GM18519 (cell line): ENCODE measurements around the gene RARRES2.

Experiments
- ATAC-seq: cut with Tn5 transposase; IDR thresholded peaks from one replicate; pipeline ENCODE4 v1.9.1; 2021; ENCODE audit warnings: mild to moderate bottlenecking, moderate library complexity; ENCODE audit not compliant: unreplicated experiment, low FRiP score

Gene RARRES2

DNA sequence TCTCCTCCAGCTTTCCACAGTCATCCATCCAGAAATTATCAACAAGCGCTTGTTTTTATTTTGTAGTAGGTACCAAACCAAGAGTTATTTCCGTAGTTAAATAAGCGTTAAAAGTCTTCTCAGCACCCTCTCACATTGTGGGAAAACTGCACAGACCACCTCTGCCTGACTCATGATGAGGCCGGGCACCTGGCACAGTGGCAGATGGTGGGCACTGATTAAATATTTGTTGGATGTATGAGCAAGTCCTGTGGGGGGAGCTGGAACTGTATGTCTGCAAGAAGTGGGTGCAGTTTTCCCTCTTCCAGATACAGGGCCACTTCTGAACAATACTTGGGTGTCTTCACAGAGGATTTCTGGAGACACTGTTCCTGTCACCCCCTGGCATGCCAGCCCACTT lies 21.9 kb upstream of the RARRES2 start:
- no peak for ATAC-seq

DNA sequence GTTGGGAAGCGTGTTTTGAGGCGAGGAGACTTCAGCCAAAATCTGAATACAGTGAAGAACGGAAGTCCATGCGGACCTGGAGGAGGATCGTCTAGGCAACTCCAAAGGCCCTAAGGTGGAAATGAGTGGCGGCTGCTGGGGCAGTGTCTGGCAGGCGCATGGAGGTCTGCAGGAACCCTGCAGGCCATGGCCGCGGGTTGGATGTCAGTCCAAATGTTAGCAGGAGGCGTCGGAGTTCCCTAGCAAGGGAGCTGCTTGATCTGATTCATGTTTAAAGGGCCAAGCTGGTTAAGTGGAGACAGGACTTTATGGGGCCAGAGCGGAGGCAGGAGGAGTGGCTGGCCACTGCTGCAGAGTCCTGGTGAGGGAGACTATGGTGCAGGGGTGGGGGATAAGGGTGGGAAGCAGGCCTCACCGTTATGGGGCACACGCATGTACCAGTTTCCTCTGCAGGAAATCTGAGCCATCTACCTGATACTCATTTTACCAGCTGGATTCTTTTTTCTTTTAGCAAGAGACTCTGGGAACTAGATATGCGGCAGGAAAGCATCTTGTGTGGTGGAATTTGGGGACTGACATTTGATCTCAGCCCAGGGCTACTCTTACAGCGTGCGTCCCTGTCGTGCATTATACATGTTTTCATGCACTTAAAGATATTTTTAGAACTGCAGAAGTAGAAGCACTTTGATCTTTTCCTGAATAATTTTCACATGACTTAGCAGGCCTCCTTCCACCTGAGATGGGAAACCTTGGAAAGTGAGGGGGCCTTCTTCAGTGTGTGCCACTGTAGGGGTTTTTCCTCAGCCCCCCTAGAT lies 20.6 kb upstream of the RARRES2 start:
- ATAC-seq = no peak

DNA sequence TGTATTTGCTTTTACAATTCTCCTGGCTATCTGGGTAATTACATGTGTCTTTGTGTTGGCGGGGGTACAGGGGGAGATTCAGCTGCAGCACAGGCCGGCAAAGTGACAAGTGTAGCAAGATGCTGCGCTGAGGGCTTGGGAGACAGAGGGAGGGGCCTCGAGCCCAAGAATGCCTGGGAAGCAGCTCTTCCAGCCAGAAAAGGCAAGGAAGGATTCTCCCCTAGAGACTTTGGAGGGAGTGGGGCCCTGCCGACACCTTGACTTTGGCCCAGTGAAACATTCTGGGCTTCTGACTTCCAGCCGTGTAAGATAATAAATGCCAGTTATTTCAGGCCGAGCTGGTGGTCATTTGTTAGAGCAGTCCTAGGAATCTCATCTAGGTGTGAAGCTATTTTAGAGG lies 20.0 kb upstream of the RARRES2 start:
- ATAC-seq = no peak

DNA sequence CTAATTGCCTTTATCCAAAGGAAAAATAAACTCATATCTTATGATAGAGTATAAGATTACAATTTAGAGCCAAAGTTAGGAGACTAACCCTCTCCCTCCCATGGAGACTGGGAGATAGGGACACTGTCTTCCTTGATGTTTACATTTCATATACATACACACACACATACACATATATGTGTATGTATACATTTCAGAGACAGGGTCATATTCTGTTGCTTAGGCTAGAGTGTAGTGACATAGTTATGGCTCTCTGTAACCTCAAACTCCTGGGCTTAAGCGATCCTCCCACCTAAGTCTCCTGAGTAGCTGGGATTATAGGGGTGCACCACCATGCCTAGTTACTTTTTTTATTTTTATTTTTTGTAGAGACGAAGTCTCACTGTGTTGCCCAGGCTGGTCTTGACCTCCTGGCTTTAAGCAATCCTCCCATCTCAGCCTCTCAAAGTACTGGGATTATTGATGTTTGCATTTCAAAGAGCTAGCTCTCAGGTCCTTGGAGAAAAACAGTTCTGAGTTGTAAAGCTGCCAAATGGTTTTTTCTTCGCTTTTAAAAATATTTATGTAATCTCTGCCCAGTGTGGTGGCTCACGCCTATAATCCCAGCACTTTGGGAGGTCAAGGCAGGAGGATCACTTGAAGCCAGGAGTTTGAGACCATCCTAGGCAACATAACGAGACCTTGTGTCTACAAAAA lies 19.1 kb upstream of the RARRES2 start:
- no peak for ATAC-seq

DNA sequence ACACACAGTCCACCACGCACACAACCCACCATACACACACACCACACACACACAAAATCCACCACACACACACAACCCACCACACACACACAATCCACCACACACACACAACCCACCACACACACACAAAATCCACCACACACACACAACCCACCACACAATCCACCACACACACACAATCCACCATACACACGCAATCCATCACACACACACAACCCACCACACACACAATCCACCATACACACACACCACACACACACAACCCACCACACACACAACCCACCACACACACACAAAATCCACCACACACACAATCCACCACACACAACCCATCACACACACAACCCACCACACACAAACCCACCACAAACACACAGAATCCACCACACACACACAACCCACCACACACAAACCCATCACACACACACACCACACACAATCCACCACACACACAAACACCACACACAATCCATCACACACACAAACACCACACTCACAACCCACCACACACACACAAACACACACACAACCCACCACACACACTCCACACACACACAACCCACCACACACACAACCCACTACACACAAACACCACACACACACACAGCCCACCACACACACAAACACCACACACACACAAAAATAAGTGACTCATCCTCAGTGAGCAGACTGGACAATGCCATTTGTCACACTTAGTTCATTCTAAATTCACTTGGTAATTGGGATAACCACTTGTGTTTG lies 18.4 kb upstream of the RARRES2 start:
- ATAC-seq = no peak

DNA sequence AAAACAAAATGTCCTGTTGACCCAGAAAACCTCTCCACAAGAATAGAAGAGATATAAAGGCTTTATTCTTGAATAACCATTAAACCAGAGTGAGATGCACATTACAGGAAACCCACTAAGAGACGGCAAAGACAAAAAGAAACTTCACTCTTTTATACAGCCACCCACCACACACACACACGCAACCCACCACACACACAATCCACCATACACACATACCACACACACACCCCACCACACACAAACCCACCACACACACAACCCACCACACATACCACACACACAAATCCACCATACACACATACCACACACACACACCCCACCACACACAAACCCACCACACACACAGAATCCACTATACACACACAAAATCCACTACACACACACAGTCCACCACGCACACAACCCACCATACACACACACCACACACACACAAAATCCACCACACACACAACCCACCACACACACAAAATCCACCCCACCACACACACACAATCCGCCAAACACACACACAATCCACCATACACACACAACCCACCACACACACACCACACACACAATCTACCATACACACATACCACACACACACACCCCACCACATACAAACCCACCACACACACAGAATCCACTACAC lies 17.7 kb upstream of the RARRES2 start:
- ATAC-seq = no peak

DNA sequence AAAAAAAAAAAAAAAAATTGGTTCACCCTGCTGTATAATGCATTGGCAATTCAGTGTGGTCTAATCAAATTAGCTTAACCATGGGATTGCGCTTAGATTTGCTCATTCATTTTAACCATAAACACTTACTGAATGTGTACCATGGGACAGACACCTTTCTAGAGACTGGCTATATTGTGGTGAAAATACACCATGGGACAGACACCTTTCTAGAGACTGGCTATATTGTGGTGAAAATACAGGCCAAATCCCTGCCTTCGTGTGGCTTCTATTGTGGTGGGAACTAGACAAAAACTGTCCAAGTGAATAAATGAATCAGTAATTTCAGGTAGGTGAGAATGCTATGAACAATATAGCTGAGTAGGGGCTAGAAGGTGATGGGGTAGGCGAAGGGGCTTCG lies 17.0 kb upstream of the RARRES2 start:
- ATAC-seq = no peak

DNA sequence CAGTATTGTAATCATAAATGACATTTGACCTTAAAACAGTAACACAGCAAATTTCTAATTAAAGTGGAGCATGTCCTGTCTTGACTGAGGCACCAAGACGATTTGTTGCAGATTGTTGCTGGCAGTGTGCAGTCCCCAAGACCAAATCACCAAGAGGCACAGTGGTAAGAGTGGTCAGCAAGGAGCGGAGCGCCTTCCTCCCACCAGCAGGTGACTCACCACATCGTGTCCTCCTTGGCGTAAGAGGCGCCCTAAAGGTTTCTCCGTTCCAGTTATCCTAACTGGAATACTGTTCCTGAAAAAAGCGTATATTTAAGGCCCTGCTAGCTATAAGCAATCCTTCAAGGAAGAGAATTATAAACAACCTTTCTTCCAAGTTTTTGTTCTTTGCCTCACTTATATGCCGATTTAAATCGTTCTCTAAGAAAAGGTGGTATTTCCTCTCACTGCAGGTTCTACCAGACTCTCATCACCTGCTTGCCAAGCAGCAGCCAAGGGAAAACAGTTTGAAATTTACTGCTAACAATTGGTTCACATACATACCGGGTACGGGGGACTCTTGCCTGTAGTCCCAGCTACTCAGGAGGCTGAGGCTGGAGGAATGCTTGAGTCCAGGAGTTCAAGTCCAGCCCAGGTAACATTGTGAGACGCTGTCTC lies 16.5 kb upstream of the RARRES2 start:
- no peak for ATAC-seq

DNA sequence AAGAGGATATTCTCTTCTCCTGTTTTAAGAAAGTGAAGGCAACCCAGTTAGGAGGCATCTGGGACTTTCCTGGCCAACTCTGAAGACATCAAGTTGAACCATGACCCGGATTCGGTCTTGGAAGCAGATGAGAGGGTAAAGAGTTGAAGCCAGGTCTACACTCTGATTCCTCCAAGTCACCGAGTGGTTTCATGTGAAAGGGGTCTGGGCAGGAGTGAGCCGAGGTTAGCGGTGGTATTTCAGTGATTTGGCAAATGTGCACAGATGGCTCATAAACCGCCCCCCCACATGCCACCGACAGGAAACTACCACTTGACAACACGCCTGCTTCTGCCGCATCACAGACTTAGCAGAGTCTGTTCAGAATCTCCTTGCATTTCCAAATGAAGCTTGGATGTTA lies 15.8 kb upstream of the RARRES2 start:
- ATAC-seq = no peak

DNA sequence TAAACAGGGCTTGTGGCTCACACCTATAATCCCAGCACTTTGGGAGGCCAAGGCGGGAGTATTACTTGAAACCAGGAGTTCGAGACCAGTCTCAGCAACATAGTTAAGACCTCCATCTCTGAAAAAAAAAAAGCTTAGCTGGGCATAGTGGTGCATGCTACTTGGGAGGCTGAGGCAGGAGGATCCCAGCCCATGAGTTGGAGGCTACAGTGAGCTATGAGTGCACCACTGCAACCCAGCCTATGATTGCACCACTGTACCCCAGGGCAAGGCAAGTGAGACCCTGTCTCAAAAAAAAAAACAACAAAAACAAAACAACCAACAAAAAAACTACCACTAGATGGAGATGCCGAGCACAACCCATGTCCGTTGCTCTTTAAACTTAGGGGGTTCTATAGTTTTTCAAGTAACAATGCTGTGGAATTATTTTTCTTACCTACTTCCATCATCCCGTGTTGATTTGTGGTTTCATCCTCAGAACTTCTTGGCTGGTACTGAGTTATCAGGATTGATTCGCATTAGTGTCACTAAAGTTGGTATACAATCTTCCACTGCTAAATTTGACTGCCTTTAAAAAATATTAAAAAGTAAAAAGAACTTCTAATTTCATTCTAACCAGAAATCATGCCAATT lies 15.0 kb upstream of the RARRES2 start:
- ATAC-seq = no peak

DNA sequence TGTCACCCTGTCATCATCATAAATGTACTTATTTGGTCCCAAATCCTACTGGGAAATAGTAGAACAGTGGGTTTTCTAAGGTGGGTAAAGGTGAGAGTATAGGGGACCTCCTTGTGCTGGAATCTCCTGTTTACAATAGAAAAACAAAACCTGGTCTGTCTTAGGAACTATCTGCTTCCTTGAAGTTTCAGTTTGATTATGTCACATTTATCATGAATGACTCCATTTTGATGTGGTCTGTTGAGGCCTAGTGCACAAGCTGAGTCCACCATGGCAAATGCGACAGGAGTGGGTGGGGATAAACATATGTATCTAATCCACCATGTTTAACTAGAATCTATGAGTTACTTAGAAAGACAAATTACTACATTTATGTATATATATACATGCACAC lies 14.2 kb upstream of the RARRES2 start:
- no peak for ATAC-seq

DNA sequence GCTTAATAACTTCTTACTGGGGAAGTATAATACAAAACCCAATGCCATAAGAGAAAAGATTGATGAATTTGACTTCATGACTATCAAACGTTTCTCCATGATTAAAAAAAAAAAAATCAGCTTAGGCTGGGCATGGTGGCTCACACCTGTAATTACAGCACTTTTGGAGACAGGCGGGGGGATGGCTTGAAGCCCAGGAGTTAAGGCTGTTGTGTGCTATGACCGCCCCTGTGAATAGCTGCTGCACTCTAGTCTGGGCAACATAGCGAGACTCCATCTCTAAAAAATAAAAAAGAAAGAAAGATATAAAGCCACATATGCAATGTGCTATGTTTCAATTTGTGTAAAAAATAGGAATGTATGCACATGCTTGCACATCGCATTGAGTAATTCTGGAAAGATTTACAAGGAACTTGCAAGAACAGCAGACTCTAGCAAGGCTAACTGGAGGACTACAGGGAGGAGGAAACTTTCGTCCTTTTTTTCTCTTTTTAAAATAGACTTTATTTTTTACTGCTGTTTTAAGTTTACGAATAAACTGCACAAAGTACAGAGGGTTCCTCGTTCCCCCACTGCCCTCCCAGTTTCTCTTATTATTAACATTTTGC lies 10.3 kb upstream of the RARRES2 start:
- ATAC-seq = no peak

DNA sequence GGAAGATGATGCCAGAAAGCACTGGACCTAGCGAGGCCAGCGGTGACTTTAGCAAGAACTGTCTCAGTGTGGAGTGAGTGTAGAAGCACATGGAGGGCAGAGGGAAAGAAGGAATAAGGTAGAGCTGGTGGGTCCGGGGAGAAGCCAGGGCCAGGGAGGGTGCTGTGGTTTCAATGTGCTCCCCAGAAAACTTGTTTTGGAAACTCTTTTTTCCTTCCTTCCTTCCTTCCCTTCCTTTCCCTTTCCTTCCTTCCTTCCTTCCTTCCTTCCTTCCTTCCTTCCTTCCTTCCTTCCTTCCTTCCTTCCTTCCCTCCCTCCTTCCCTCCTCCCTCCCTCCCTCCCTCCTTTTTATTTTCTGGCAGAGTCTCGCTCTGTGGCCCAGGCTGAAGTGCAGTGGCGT lies 5.5 kb upstream of the RARRES2 start:
- ATAC-seq = no peak

DNA sequence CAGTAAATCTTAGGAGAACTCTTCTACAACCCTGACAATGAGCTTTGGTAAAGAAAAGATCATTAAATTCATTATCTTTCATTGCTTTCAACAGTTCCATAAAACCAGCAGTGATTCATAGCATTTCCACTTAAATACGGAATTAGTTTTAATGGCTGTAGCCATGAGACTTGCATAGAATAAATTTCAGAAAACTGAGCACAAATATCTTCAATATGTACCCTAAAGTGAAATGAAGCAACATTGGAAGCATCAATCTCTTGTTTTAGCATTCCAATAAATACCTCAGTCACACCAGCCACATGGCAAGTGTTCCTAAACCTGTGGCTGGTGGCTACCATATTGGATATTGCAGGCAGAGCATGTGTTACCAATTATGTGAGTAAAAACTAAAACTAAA lies 3.6 kb upstream of the RARRES2 start:
- ATAC-seq = no peak

DNA sequence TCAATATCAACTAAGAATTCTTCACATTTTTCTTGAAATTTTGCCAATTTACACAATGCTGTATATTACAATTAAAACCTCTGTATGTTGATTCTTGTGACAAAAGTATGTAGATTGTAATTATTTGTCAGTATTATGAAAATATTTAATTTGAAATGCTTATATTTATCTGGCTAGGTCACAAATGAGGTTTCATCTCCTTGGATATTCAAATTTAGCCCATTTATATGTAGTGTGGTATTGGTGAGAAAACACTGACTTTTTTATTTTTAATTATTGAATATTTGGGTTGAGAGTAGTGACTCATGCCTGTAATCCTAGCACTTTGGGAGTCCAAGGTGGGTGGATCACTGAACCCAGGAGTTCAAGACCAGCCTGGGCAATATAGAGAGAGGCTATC lies 2.9 kb upstream of the RARRES2 start:
- no peak for ATAC-seq

DNA sequence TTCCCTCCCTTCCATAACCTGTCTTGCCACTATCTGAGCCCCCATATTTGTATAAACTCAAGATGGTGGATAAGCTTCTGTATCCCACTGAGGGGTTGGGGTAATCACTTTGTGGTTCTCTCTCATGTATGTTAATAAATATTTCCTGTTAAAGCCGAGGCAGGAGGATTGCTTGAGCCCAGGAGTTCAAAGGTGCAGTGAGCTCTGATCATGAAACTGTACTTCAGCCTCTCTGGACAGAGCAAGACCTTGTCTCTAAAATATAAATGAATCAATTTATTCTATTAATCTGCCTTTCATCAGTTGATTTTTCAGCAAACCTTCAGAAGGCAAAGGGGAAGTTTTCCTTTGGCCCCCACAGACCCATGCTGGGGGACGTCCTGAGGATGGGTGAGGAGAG lies 1.8 kb upstream of the RARRES2 start:
- ATAC-seq = no peak

DNA sequence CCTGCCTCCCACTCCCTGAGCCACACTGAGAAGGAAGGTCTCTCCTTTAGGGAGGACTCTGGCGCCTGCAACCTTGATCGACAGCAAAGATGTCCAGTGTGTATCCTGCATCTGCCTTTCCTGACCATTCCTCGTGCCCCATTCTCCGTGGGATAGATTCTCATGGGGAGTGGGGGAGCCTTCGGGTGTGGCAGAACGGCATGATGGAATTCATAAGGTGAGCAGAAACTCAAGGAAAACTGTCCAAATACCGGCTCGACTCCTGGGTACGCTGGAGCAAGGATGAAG lies 636 bp upstream of the RARRES2 start:
- no peak for ATAC-seq

DNA sequence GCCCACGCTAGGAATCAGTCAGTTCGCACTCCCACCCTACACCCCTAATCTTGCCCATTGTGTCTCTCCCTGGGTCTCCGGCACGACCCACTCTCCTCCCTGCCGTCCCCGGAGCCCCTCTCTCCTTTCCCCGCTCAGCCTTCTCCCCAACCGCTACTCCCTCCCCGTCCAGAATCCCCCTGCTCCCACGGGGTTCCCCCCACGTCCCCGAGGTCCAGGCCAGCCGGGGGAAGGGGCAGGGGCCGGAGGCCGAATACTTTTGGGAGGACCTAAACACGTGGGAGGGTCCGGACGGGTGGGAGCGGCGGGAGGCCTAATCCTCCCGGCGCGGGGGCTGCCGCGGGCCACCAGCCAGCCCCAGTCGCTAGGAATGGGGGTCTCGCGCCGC lies 560 bp downstream of the RARRES2 start:
- no peak for ATAC-seq

DNA sequence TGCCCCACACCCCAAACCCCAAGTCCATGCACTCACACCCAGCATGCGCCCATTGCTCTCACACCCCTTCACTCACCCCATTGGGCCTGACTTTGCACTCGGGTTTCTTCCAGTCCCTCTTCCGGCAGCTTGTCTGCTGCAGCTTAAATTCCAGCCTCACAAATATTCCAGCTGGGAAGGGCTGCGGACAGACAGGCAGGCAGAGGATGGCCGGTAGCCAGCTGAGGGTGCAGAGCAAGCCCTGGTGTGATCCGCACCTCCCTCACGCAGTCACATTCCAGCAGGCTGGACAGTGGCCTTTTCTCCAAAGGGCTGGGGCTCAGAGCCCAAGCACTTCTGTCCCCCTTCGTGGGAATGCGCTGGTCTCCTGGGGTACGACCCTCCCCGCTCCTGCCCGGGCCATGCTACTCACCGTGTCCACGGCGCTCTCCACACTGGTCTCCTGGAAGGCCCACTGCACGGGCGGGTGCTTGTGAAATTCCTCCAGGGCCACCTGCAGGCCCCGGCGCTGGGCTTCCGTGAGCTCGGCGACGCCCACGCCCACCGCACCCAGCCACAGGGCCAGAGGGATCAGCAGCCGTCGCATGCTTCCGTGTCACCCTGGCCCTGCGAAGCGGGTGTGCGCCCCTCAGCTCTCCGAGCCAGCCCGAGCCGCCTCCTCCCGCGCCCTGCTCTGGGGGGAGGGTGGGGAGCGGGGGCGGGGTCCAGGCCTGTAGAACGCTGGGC lies 1.2 kb downstream of the RARRES2 start:
- ATAC-seq = no peak
